BLaER1 (cell line): ENCODE results near the gene NABP1.

Experiments
- H3K27ac ChIP-seq: shearing (Covaris generic); formaldehyde crosslinking; 2 replicates; pipeline ENCODE4 v1.8.1; 2022
- H3K27me3 ChIP-seq: shearing (Covaris generic); formaldehyde crosslinking; 2 replicates; pipeline ENCODE4 v1.8.1; 2022
- H3K36me3 ChIP-seq: shearing (Covaris generic); formaldehyde crosslinking; 2 replicates; pipeline ENCODE4 v1.8.1; 2022
- H3K4me1 ChIP-seq: shearing (Covaris generic); formaldehyde crosslinking; 2 replicates; pipeline ENCODE4 v1.8.1; 2022
- H3K4me2 ChIP-seq: shearing (Covaris generic); formaldehyde crosslinking; 2 replicates; pipeline ENCODE4 v1.8.1; 2022
- H3K4me3 ChIP-seq: shearing (Covaris generic); formaldehyde crosslinking; 2 replicates; pipeline ENCODE4 v1.8.1; 2022
- H3K9ac ChIP-seq: shearing (Covaris generic); formaldehyde crosslinking; 2 replicates; pipeline ENCODE4 v1.8.1; 2022
- H3K9me3 ChIP-seq: shearing (Covaris generic); formaldehyde crosslinking; 2 replicates; pipeline ENCODE4 v1.8.1; 2022
- H4K20me1 ChIP-seq: shearing (Covaris generic); formaldehyde crosslinking; 2 replicates; pipeline ENCODE4 v1.8.1; 2022
- Cebpa-rat ChIP-seq: shearing (Covaris generic); IDR thresholded peaks from 2 replicates; pipeline ENCODE4 v1.8.1; 2022

The NABP1 gene

GRCh38 chr2:191701696-191702095 is 23.8 kb downstream of the NABP1 start:
- no peak overlapping the region for H3K9ac ChIP-seq
- no peaks in the 10 kb centered on the region for H3K36me3 ChIP-seq
- no peak overlapping the region for H3K4me3 ChIP-seq
- H3K4me2 ChIP-seq, result no peak overlapping the region
- H3K9me3 ChIP-seq, result no peaks in the 10 kb centered on the region
- H3K4me1 ChIP-seq, result no peaks in the 10 kb centered on the region
- no peaks in the 10 kb centered on the region for H3K27me3 ChIP-seq
- no peaks in the 10 kb centered on the region for H4K20me1 ChIP-seq
- no peak overlapping the region for H3K27ac ChIP-seq
- no peak for TF ChIP-seq Cebpa-rat

- no peak overlapping the region for H3K27ac ChIP-seq
- H4K20me1 ChIP-seq, result no peaks in the 10 kb centered on the region
- no peak overlapping the region for H3K9ac ChIP-seq
- no peaks in the 10 kb centered on the region for H3K9me3 ChIP-seq
- no peak for TF ChIP-seq Cebpa-rat
- no peaks in the 10 kb centered on the region for H3K4me1 ChIP-seq
- no peaks in the 10 kb centered on the region for H3K36me3 ChIP-seq
- H3K4me3 ChIP-seq, result no peak overlapping the region
- no peak overlapping the region for H3K4me2 ChIP-seq
- no peaks in the 10 kb centered on the region for H3K27me3 ChIP-seq
Measured at GRCh38 chr2:191703079-191703725, 25.3 kb downstream of the NABP1 start.

- H3K27me3 ChIP-seq, result no peaks in the 10 kb centered on the region
- H3K4me1 ChIP-seq, result peaks cover 3% of the 10 kb centered on the region
- no peak overlapping the region for H3K4me2 ChIP-seq
- H3K9ac ChIP-seq, result no peak overlapping the region
- no peaks in the 10 kb centered on the region for H4K20me1 ChIP-seq
- no peaks in the 10 kb centered on the region for H3K9me3 ChIP-seq
- no peak overlapping the region for H3K4me3 ChIP-seq
- no peak overlapping the region for H3K27ac ChIP-seq
- no peaks in the 10 kb centered on the region for H3K36me3 ChIP-seq
- TF ChIP-seq Cebpa-rat, result no peak
Measured at GRCh38 chr2:191705084-191705483, 27.1 kb downstream of the NABP1 start.

GRCh38 chr2:191705701-191706100 is 27.8 kb downstream of the NABP1 start:
- no peak overlapping the region for H3K4me2 ChIP-seq
- H3K27me3 ChIP-seq, result no peaks in the 10 kb centered on the region
- H3K27ac ChIP-seq, result no peak overlapping the region
- H4K20me1 ChIP-seq, result no peaks in the 10 kb centered on the region
- H3K9ac ChIP-seq, result no peak overlapping the region
- no peaks in the 10 kb centered on the region for H3K9me3 ChIP-seq
- TF ChIP-seq Cebpa-rat, result no peak
- H3K4me1 ChIP-seq, result peaks cover 9% of the 10 kb centered on the region
- H3K36me3 ChIP-seq, result no peaks in the 10 kb centered on the region
- H3K4me3 ChIP-seq, result no peak overlapping the region

- no peaks in the 10 kb centered on the region for H4K20me1 ChIP-seq
- H3K4me2 ChIP-seq, result no peak overlapping the region
- H3K9ac ChIP-seq, result no peak overlapping the region
- peaks cover 9% of the 10 kb centered on the region for H3K4me1 ChIP-seq
- no peaks in the 10 kb centered on the region for H3K36me3 ChIP-seq
- H3K27ac ChIP-seq, result no peak overlapping the region
- H3K27me3 ChIP-seq, result no peaks in the 10 kb centered on the region
- no peaks in the 10 kb centered on the region for H3K9me3 ChIP-seq
- H3K4me3 ChIP-seq, result no peak overlapping the region
- TF ChIP-seq Cebpa-rat, result no peak
Measured at GRCh38 chr2:191706791-191707190, 28.9 kb downstream of the NABP1 start.

- Histone ChIP-seq H3K9ac (no peak overlapping the region), H4K20me1 (no peaks in the 10 kb centered on the region), H3K9me3 (no peaks in the 10 kb centered on the region), H3K4me2 (no peak overlapping the region), H3K4me3 (no peak overlapping the region), H3K27ac (no peak overlapping the region), H3K4me1 (peaks cover 9% of the 10 kb centered on the region), H3K27me3 (no peaks in the 10 kb centered on the region), H3K36me3 (no peaks in the 10 kb centered on the region)
- no peak for TF ChIP-seq Cebpa-rat
Measured at GRCh38 chr2:191707542-191707941, 29.6 kb downstream of the NABP1 start.

- no peak overlapping the region for H3K27ac ChIP-seq
- H3K4me1 ChIP-seq, result peaks cover 9% of the 10 kb centered on the region
- no peaks in the 10 kb centered on the region for H3K27me3 ChIP-seq
Measured at GRCh38 chr2:191710411-191710900, 32.5 kb downstream of the NABP1 start.

GRCh38 chr2:191711621-191712020 is 33.7 kb downstream of the NABP1 start:
- Histone ChIP-seq H3K27ac (no peak overlapping the region), H3K9ac (no peak overlapping the region), H3K36me3 (no peaks in the 10 kb centered on the region), H3K27me3 (no peaks in the 10 kb centered on the region), H4K20me1 (no peaks in the 10 kb centered on the region), H3K4me1 (peaks cover 9% of the 10 kb centered on the region), H3K9me3 (no peaks in the 10 kb centered on the region), H3K4me2 (no peak overlapping the region), H3K4me3 (no peak overlapping the region)
- no peak for TF ChIP-seq Cebpa-rat

More at GRCh38 chr2:191710411-191710900, 32.5 kb downstream of the NABP1 start:
- TF ChIP-seq Cebpa-rat, result no peak
- Histone ChIP-seq H3K36me3 (no peaks in the 10 kb centered on the region), H3K9ac (no peak overlapping the region), H3K9me3 (no peaks in the 10 kb centered on the region), H3K4me3 (no peak overlapping the region), H4K20me1 (no peaks in the 10 kb centered on the region), H3K4me2 (peak overlapping the region; percentile 48)

GRCh38 chr2:191713837-191714236 is 35.9 kb downstream of the NABP1 start:
- H3K4me1 ChIP-seq, result peaks cover 9% of the 10 kb centered on the region
- no peaks in the 10 kb centered on the region for H3K9me3 ChIP-seq
- H3K9ac ChIP-seq, result no peak overlapping the region
- no peak overlapping the region for H3K27ac ChIP-seq
- no peaks in the 10 kb centered on the region for H4K20me1 ChIP-seq
- TF ChIP-seq Cebpa-rat, result no peak
- H3K4me2 ChIP-seq, result no peak overlapping the region
- no peak overlapping the region for H3K4me3 ChIP-seq
- H3K36me3 ChIP-seq, result no peaks in the 10 kb centered on the region
- H3K27me3 ChIP-seq, result no peaks in the 10 kb centered on the region

- no peak overlapping the region for H3K4me3 ChIP-seq
- no peak overlapping the region for H3K4me2 ChIP-seq
- no peak overlapping the region for H3K27ac ChIP-seq
- no peaks in the 10 kb centered on the region for H4K20me1 ChIP-seq
- H3K9ac ChIP-seq, result no peak overlapping the region
- no peak for TF ChIP-seq Cebpa-rat
- no peaks in the 10 kb centered on the region for H3K36me3 ChIP-seq
- H3K4me1 ChIP-seq, result peaks cover 8% of the 10 kb centered on the region
- no peaks in the 10 kb centered on the region for H3K9me3 ChIP-seq
- no peaks in the 10 kb centered on the region for H3K27me3 ChIP-seq
Measured at GRCh38 chr2:191714925-191715324, 37.0 kb downstream of the NABP1 start.

- Histone ChIP-seq H3K4me2 (no peak overlapping the region), H4K20me1 (no peaks in the 10 kb centered on the region)
Measured at GRCh38 chr2:191715471-191715870, 37.5 kb downstream of the NABP1 start.

More at GRCh38 chr2:191715471-191715870, 37.5 kb downstream of the NABP1 start:
- no peak overlapping the region for H3K27ac ChIP-seq
- no peaks in the 10 kb centered on the region for H3K9me3 ChIP-seq
- TF ChIP-seq Cebpa-rat, result no peak
- H3K4me1 ChIP-seq, result peaks cover 3% of the 10 kb centered on the region
- H3K36me3 ChIP-seq, result no peaks in the 10 kb centered on the region
- no peaks in the 10 kb centered on the region for H3K27me3 ChIP-seq
- no peak overlapping the region for H3K9ac ChIP-seq
- H3K4me3 ChIP-seq, result no peak overlapping the region
